Measurements from ENCODE around the gene SIAH1.
"Not testable (repeated sequence)": the region's sequence is repeated elsewhere in the genome, so short reads cannot be mapped to it uniquely, and the experiment has no call there.

The SIAH1 gene

DNA sequence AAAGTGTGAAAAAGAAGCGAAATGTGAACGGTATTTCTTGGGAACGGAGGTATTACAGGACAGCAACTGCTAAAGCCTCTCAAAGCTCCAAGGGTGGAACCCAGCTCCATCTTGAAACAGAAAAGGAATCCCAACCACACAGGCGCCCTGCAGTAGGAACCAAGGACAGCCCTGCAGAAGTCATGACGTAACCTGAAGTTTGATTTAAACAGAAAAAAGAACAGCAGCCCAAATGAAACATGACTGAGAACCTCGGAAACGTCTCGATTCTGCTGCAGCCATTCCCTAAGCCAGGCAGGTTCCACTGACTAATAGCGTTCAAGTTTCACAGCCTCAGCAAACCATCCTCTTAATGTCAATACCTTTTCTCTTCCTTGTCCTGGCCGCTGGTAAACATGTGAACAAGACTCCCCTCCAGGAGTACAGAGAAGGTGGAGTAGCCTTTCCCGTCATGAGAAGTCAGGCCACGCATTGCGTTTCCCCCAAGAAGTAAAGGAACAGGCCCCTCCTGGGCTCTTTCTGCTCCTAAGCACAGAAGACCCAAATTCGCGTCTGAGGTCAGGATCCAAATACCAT, 20.1 kb downstream of the SIAH1 start:
- ATAC-seq (no peak), DNase-seq (no peak)
- H3K9me3 Mint-ChIP-seq = no peaks in the 10 kb centered on the region
- H3K4me3 Mint-ChIP-seq = peak overlapping the region; percentile 86
- peaks cover 64% of the 10 kb centered on the region for H3K4me1 Mint-ChIP-seq
- H3K27me3 Mint-ChIP-seq = no peaks in the 10 kb centered on the region
- peak overlapping the region; percentile 71 for H3K27ac Mint-ChIP-seq
- H3K36me3 Mint-ChIP-seq (ENCODE audit: low read depth) = peaks cover 4% of the 10 kb centered on the region

DNA sequence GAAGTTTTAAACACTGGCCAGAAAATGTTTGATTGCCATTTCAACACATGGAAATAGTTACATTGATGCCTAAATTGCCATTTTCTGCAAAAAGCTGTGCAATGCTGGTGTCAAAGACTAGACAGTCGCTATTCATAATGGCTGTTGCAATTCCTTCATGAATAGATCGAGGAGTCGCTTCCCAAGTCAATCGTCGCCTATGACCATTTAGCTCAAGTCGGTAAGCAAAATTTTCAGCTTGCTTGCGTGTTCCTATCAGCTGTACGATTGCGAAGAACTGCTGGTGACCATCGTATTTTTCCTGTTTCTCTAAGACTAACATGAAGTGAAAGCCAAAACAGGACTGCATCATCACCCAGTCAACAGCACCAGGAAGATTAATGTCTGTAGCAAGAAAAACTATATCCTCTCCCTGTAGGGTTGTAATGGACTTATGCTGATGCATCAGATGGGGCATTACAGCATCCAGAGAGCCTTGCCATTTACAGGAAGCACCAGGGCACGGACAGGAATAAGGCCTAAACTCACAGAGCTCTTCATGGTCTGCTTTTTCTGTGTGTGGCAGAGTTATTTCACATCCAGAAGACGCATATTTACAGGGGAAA, 23.6 kb downstream of the SIAH1 start:
- H3K4me1 Mint-ChIP-seq = peaks cover 38% of the 10 kb centered on the region

GRCh38 chr16:48361012-48361411, 24.2 kb downstream of the SIAH1 start:
- no peak overlapping the region for H3K27ac Mint-ChIP-seq
- no peaks in the 10 kb centered on the region for H3K27me3 Mint-ChIP-seq
- H3K36me3 Mint-ChIP-seq (ENCODE audit: low read depth) = peaks cover 7% of the 10 kb centered on the region
- H3K4me3 Mint-ChIP-seq = no peak overlapping the region
- no peak for DNase-seq
- ATAC-seq = no peak
- no peaks in the 10 kb centered on the region for H3K9me3 Mint-ChIP-seq
- peaks cover 35% of the 10 kb centered on the region for H3K4me1 Mint-ChIP-seq

More for the DNA sequence above, 23.6 kb downstream of the SIAH1 start:
- Mint-ChIP-seq H3K27ac (no peak overlapping the region), H3K36me3 (ENCODE audit: low read depth) (peaks cover 7% of the 10 kb centered on the region), H3K27me3 (no peaks in the 10 kb centered on the region), H3K9me3 (no peaks in the 10 kb centered on the region), H3K4me3 (no peak overlapping the region)
- DNase-seq = no peak
- ATAC-seq = no peak

- ATAC-seq (no peak), DNase-seq (no peak)
- H3K36me3 Mint-ChIP-seq (ENCODE audit: low read depth) = peaks cover 8% of the 10 kb centered on the region
- no peak overlapping the region for H3K27ac Mint-ChIP-seq
- H3K27me3 Mint-ChIP-seq = no peaks in the 10 kb centered on the region
- no peaks in the 10 kb centered on the region for H3K9me3 Mint-ChIP-seq
- H3K4me3 Mint-ChIP-seq = no peak overlapping the region
- H3K4me1 Mint-ChIP-seq = peaks cover 35% of the 10 kb centered on the region
Observed at GRCh38 chr16:48359983-48360382, 25.2 kb downstream of the SIAH1 start.

DNA sequence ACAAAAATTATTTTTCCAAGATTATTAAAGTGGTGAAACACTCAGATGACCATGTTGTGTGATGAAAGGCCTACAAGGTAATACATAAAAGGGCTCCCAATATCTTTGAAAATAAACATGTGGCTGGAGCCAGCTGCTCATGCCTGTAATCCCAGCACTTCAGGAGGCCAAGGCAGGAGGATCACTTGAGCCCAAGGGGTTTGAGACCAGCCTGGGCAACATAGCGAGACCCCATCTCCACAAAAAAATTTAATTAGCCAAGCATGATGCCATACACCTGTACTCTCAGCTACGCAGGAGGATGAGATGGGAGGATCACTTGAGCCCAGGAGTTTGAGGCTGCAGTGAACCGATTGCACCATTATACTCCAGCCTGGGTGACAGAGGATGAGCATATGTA, 26.8 kb downstream of the SIAH1 start:
- DNase-seq = no peak
- Mint-ChIP-seq H3K4me1 (peaks cover 40% of the 10 kb centered on the region), H3K4me3 (no peak overlapping the region), H3K36me3 (ENCODE audit: low read depth) (peaks cover 20% of the 10 kb centered on the region), H3K9me3 (peaks cover 3% of the 10 kb centered on the region), H3K27ac (no peak overlapping the region), H3K27me3 (no peaks in the 10 kb centered on the region)
- ATAC-seq = no peak

DNA sequence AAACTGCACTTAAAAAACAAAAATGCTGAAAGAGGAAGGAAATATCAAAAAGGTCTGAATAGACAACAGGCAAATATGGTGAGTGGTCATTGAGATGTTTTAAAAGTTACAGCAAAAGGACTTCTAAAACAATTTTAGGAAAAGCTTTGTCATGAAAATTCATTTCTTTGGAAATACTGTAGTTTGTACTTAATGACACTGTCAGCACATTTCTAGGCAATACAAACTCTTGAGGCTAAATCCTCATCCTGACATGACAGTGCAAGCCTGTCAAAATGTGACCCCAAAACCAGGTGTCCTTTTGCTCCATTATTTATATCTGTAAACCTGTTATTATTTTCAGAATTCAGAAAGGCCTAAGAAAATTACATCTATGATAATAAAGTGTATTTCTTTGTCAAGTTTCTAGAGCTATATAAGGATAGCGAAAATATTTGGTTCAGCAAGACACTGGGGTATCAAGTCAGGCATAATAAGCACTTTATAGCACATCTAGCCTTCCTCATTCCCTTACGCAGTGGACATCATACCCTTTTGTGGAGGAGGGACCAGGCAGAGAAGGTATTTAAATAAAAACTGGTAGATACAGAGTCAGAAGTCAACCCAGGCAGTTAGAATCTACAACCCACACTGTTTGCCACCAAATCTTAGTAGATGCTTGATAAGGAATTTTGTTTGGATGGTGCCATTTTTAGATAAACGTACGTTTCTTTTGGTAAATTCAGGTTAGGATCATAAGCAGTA, 28.4 kb downstream of the SIAH1 start:
- Mint-ChIP-seq H3K27ac (no peak overlapping the region), H3K36me3 (ENCODE audit: low read depth) (peaks cover 23% of the 10 kb centered on the region), H3K4me1 (peaks cover 42% of the 10 kb centered on the region), H3K4me3 (no peak overlapping the region), H3K9me3 (peaks cover 3% of the 10 kb centered on the region), H3K27me3 (no peaks in the 10 kb centered on the region)
- DNase-seq (no peak), ATAC-seq (no peak)

GRCh38 chr16:48354877-48355855, 30.0 kb downstream of the SIAH1 start:
- ATAC-seq = peak; percentile 57
- DNase-seq = no peak
- Mint-ChIP-seq H3K9me3 (peaks cover 3% of the 10 kb centered on the region), H3K4me3 (no peak overlapping the region), H3K27me3 (no peaks in the 10 kb centered on the region), H3K36me3 (ENCODE audit: low read depth) (peaks cover 27% of the 10 kb centered on the region), H3K4me1 (peaks cover 31% of the 10 kb centered on the region), H3K27ac (peak overlapping the region; percentile 21)

DNA sequence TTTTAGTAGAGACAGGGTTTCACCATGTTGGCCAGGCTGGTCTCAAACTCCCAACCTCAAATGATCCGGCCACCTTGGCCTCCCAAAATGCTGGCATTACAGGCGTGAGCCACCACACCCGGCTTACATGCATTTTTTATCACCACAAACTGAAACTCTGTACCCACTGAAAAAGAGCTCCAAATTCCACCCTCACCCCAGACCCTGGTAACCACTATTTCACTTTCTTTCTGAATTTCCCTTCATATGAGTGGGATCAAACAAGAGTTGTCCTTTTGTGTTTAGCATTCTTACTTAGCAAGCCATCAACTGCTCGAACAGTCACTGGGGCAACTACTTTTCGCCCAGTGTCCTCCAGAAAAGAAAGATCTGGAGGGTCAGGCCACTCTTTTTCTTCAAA, 30.8 kb downstream of the SIAH1 start:
- ATAC-seq = peak; percentile 71
- not testable (repeated sequence) for DNase-seq, H3K9me3 Mint-ChIP-seq, H3K27me3 Mint-ChIP-seq, H3K4me3 Mint-ChIP-seq
- Mint-ChIP-seq H3K27ac (peak overlapping the region; percentile 43), H3K4me1 (peaks cover 30% of the 10 kb centered on the region), H3K36me3 (ENCODE audit: low read depth) (peaks cover 32% of the 10 kb centered on the region)

GRCh38 chr16:48353565-48354163, 31.5 kb downstream of the SIAH1 start:
- no peaks in the 10 kb centered on the region for H3K27me3 Mint-ChIP-seq
- H3K36me3 Mint-ChIP-seq (ENCODE audit: low read depth) = peaks cover 34% of the 10 kb centered on the region
- ATAC-seq (peak; percentile 70), DNase-seq (peak; percentile 53)
- peaks cover 30% of the 10 kb centered on the region for H3K4me1 Mint-ChIP-seq
- no peak overlapping the region for H3K4me3 Mint-ChIP-seq
- peaks cover 3% of the 10 kb centered on the region for H3K9me3 Mint-ChIP-seq
- peak overlapping the region; percentile 79 for H3K27ac Mint-ChIP-seq

- Mint-ChIP-seq H3K4me1 (peaks cover 30% of the 10 kb centered on the region), H3K36me3 (ENCODE audit: low read depth) (peaks cover 37% of the 10 kb centered on the region), H3K9me3 (peaks cover 3% of the 10 kb centered on the region), H3K27me3 (no peaks in the 10 kb centered on the region), H3K27ac (no peak overlapping the region), H3K4me3 (no peak overlapping the region)
- ATAC-seq (no peak), DNase-seq (no peak)
Observed at GRCh38 chr16:48352648-48353390, 32.4 kb downstream of the SIAH1 start.

DNA sequence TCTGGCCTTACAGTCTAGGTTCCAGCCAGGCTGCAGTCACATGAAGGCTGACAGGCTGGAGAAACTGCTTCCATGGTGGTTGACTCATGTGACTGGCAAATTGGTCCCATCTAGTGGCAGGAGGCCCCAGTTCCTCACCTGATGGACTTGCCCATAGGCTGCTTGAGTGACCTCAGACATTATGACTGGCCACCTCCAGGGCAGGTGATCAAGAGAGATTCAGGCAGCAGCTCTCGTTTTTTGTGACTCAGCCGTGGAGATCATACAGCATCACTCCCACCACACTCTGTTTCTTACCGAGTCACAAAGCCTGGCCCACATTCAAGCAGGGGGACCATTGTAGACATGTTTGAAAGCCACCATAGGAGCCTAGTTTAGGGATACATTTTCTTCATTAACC, 34.5 kb downstream of the SIAH1 start:
- H3K4me3 Mint-ChIP-seq = no peak overlapping the region
- DNase-seq = no peak
- H3K9me3 Mint-ChIP-seq = peaks cover 3% of the 10 kb centered on the region
- peaks cover 24% of the 10 kb centered on the region for H3K4me1 Mint-ChIP-seq
- H3K27me3 Mint-ChIP-seq = no peaks in the 10 kb centered on the region
- peaks cover 40% of the 10 kb centered on the region for H3K36me3 Mint-ChIP-seq (ENCODE audit: low read depth)
- no peak overlapping the region for H3K27ac Mint-ChIP-seq
- ATAC-seq = no peak

DNA sequence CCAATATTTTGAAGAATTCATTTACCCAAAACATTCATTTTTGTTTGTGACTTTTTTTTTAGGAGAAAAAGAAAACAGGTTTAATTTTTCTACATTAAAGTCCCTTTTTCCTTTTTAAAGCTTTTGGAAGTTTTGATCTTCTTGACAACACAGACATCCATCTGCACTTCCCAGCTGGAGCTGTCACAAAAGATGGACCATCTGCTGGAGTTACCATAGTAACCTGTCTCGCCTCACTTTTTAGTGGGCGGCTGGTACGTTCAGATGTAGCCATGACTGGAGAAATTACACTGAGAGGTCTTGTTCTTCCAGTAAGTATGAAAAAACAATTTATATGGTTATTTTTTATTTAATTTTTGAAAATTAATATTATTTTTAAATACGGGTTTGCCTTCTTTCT, 37.2 kb downstream of the SIAH1 start:
- DNase-seq = no peak
- Mint-ChIP-seq H3K27ac (no peak overlapping the region), H3K9me3 (no peaks in the 10 kb centered on the region), H3K27me3 (no peaks in the 10 kb centered on the region), H3K36me3 (ENCODE audit: low read depth) (peaks cover 34% of the 10 kb centered on the region), H3K4me1 (peaks cover under 1% of the 10 kb centered on the region), H3K4me3 (no peak overlapping the region)
- ATAC-seq = no peak

DNA sequence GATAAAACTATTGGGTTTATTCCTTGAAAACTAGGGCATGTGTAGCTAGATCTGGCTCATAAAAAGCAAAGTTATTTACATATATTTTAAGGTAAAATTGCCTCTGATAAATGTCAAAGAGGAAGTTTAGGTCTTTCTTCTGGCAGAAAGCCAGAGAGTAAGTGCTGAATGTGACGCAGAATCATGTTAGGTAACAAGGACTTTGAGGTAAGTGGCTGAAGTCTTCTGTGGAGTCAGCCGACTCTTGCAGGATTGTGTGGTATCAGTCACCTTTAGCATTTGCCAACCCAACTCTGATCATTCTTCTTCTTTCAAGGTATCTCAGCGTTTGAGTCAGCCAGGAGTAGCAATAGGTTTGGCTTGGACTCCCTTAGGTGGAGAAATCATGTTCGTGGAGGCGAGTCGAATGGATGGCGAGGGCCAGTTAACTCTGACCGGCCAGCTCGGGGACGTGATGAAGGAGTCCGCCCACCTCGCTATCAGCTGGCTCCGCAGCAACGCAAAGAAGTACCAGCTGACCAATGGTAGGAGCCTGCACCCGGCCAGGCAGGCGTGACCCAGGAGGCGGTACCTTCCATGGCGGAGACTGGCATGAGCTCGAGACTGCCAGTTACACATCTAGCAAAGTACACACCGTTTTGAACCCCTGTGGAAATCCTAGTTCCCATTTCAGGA, 37.9 kb downstream of the SIAH1 start:
- Mint-ChIP-seq H3K9me3 (no peaks in the 10 kb centered on the region), H3K4me1 (no peaks in the 10 kb centered on the region), H3K4me3 (no peak overlapping the region), H3K36me3 (ENCODE audit: low read depth) (peaks cover 34% of the 10 kb centered on the region), H3K27ac (no peak overlapping the region), H3K27me3 (no peaks in the 10 kb centered on the region)
- ATAC-seq (peak; percentile 38), DNase-seq (no peak)
